NCI-H1105 treated with DMSO at 0.1 percent for 48 hours (cell line): ENCODE measurements around the gene ASB7.
"Not testable (repeated sequence)": the region's sequence is repeated elsewhere in the genome, so short reads cannot be mapped to it uniquely, and the experiment has no call there.

Source experiments
- DNase-seq: peaks from one replicate; lab custom pipeline; 2025; lab: John Stamatoyannopoulos, UW

The ASB7 gene

GRCh38 chr15:100602064-100602822 is at the start of gene ASB7, which contains the start of gene LINS1:
Gene ASB7, plus strand, starts transcription at chr15:100602589. Its CDS starts 9,628 bp downstream, at chr15:100612217.
Gene LINS1, minus strand, starts transcription at chr15:100602184. Its CDS starts 21,342 bp downstream, at chr15:100580842.
- peak; percentile 100 for DNase-seq

DNA sequence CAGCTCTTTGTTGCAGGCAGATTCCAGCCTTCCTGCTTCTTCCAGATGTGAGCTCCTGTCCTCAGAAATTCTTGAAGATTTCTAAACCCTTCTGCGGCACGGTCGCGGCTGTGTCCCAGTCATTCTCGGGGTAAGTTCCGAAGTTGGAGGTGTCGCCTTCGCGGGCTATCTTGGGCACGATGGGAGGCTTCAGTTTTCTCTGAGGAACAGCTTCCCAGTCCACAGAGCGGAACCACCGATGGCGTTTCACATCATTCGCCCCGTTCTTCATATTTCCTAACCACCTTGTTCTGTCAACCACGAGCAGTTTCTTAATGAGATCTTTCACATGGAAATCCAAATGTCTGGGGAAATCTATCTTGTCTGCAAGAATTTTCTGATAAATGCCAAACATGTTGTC is 48.9 kb upstream of the ASB7 start:
- DNase-seq = no peak

DNA sequence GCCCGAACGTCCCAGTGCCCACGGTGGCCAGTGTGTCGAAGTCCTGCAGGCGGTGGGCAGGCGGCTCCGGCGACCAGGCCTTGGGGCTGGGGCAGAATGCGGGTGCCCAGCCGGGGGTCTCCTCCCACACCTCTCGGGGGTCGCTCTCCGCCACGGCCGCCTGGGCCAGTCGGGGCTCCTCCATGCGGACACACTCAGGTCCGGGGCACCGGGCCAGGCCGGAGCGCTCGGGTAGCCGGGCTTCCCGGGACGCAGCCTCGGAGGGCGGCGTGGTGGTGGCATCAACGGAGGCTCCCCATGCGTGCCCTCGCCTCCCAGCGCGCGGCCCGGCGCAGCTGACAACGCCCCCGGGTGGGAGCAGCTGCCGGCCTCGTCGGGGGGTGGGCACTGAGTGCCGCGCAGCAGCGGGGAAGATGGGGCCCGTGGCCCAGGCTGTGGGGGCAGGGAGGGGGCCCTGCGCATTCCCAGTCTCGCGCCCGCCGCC is 43.6 kb upstream of the ASB7 start:
- DNase-seq = no peak

- DNase-seq = no peak
These were observed 43.1 kb upstream of the ASB7 start for GRCh38 chr15:100559330-100559729.

GRCh38 chr15:100560323-100560722 is 42.1 kb upstream of the ASB7 start:
- no peak for DNase-seq

GRCh38 chr15:100565591-100565990 is 36.8 kb upstream of the ASB7 start:
- DNase-seq = no peak

GRCh38 chr15:100566850-100567628 is 35.4 kb upstream of the ASB7 start:
- no peak for DNase-seq

DNA sequence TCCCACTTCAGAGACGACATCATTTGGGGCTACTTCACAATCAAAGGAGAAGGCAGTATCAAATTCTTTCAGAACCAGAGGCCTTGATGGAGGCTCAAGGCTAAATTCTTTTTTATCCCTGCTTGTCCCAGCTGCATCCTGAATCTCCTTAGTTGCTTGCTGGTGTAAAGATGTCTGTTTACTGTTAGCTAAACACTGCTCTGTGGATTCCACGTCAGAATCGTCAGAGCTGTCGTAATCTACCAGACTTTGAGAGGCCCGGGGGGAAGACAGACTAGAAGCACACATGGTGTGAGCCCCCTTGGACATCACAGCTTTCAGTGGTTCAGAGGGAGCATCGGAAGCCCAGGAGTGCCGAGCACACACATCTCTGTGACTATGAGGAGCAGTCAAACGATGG is 33.0 kb upstream of the ASB7 start:
- DNase-seq = no peak

- no peak for DNase-seq
These were observed 32.1 kb upstream of the ASB7 start for GRCh38 chr15:100570275-100570674.

GRCh38 chr15:100570735-100571313 is 31.6 kb upstream of the ASB7 start:
- DNase-seq = no peak

- DNase-seq = no peak
These were observed 30.7 kb upstream of the ASB7 start for GRCh38 chr15:100571592-100572167.

DNA sequence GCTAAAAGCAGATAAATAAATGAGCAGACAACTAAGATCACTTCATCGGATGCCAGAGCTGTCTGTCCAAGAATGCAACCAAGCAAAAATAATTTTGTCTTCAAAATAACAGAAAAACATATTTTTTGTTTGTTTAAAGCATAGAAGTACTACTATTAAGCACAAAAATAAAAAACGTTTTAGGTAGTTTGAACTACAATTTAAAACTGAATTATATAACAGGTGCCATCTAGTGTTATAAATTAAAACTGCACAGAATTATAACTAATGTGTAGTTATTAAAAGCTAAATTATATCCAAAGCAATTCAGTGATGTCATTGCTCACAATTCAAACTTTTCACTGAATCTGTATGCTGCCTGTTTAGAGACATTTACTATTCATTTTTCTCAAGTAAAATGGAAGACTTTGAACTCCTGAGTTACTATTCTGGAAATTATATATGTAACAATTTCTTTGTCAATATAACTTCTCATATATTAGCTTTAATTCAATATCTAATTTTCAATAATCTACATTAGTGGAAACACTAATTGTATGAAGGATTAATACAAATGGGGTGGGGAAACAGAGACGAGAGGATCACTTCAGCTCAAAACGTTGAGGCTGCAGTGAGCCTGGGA is 29.9 kb upstream of the ASB7 start:
- DNase-seq = peak; percentile 19

DNA sequence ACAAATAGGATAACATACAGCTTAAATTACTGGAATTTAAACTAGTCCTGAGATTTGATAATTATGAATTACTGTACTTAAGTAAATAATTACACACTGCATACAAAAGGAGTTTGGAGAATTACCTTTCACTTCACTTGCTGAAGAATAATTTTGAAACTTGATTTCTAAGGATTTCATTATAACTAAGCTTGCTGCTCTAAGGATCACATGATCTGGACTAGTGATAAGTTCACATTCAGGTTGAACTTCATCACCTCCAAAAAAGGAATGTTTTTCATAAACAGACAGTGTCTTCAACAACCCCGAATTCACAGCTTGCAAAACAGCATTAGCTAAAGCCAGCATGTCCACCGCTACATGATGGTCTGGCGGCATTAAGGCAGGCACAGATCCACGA is 28.9 kb upstream of the ASB7 start:
- no peak for DNase-seq

DNA sequence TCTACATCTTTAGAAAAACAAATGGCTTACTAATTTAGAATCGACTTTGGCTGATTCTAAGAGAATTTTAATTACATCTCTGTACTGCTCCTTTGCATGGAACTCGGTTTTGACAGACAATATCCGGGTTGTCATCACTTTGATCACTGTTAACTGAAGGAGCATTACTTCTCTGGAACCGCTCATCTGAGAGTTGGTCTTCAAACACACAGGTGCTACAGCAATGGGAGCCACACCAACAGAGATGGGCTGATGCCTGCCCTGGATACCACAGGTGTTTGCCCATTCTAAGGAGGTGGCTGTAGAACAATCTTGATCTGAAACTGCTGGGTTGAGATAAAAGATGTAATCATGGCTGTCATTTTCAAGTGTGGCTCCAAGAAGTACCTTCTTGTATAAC is 22.0 kb upstream of the ASB7 start:
- DNase-seq = no peak

- no peak for DNase-seq
These were observed 13.6 kb upstream of the ASB7 start for GRCh38 chr15:100588638-100589242.

- DNase-seq = not testable (repeated sequence)
These were observed 11.2 kb upstream of the ASB7 start for GRCh38 chr15:100591163-100591562.

DNA sequence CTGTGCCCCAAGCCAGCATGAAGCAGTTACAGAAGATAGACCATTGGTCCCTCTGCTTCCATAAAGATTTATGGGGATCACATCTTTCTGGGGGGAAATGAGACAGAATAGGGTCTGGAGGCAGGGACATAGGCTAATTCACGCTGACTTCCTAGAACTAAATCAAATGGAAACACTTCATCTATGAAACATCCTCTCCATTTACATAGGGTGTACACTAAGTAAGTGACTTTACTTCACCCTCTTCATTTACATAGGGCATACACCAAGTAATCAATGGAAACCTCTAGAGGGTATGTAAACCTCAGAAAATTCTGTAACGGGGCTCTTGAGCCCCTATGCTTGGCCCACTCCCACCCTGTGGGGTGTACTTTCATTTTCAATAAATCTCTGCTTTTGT is 10.6 kb upstream of the ASB7 start:
- DNase-seq = no peak

GRCh38 chr15:100592898-100593297 is 9.5 kb upstream of the ASB7 start:
- DNase-seq = no peak

- DNase-seq = no peak
These were observed 9.0 kb upstream of the ASB7 start for GRCh38 chr15:100593431-100593830.

GRCh38 chr15:100595964-100596363 is 6.4 kb upstream of the ASB7 start:
- DNase-seq = no peak

DNA sequence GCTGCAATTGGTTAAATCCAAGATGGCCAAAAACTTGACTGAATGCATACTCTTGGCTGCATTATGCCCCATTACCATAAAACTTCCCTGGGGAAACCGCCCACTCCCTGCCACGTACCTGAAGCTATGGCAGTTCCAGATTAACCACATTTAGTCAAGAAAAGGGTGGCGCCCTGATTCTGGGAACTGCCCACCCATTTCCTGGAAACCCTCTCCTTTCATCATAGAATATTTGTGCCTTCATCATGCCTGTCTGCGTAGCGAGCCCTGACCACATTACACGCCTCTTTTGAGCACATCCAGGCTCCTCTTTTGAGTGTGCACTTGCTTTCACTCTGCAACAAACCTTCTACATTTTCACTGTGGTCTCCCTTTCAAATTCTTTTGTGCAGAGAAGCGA is 5.6 kb upstream of the ASB7 start:
- no peak for DNase-seq

DNA sequence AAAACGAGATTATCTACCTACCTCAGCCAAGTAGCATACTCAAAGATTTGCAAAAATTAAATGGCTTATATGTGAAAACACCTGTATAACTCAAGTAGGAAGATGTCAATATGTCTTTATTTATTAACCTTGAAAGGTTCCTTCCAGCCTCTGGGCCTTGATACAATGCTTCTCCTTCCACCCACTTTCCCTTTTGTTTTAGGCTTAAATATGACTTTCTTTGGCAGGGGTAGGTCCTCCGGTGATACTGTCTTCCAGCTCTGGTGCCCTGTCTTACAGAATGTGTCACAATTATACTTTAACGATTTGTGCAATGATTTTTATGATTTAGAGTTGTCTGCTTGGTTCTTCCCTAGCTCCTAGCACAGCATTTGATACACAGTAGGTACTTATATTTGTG is 4.5 kb upstream of the ASB7 start:
- no peak for DNase-seq
